HG03064 (cell line): ENCODE measurements around the gene TNFRSF13B.
A peak's percentile ranks its signal among the peaks of the same experiment; 100 is the strongest.
"Not testable (repeated sequence)": the region's sequence is repeated elsewhere in the genome, so short reads cannot be mapped to it uniquely, and the experiment has no call there.

Experiments
- ATAC-seq: cut with Tn5 transposase; IDR thresholded peaks from one replicate; pipeline ENCODE4 v1.9.1; 2021; ENCODE audit warnings: low read depth; ENCODE audit not compliant: unreplicated experiment

The TNFRSF13B gene

GRCh38 chr17:16987830-16988601 is 16.1 kb upstream of the TNFRSF13B start:
- ATAC-seq: peak; percentile 53

GRCh38 chr17:16987066-16987829 is 15.3 kb upstream of the TNFRSF13B start:
- no peak for ATAC-seq

- ATAC-seq: no peak
Measured at GRCh38 chr17:16986391-16986790, 14.5 kb upstream of the TNFRSF13B start.

GRCh38 chr17:16981928-16982327 is 10.0 kb upstream of the TNFRSF13B start:
- ATAC-seq: no peak

- peak; percentile 39 for ATAC-seq
Measured at GRCh38 chr17:16980813-16981731, 9.2 kb upstream of the TNFRSF13B start.

- no peak for ATAC-seq
Measured at GRCh38 chr17:16980061-16980460, 8.1 kb upstream of the TNFRSF13B start.

GRCh38 chr17:16979237-16979823 is 7.4 kb upstream of the TNFRSF13B start:
- not testable (repeated sequence) for ATAC-seq

- ATAC-seq: no peak
Measured at GRCh38 chr17:16977932-16978331, 6.0 kb upstream of the TNFRSF13B start.

GRCh38 chr17:16976725-16977550 is 5.0 kb upstream of the TNFRSF13B start:
- ATAC-seq: no peak

- ATAC-seq: no peak
Measured at GRCh38 chr17:16975744-16976625, 4.1 kb upstream of the TNFRSF13B start.

GRCh38 chr17:16975277-16975651 is 3.3 kb upstream of the TNFRSF13B start:
- no peak for ATAC-seq

GRCh38 chr17:16974569-16975276 is 2.8 kb upstream of the TNFRSF13B start:
- no peak for ATAC-seq

GRCh38 chr17:16973760-16974540 is 2.0 kb upstream of the TNFRSF13B start:
- no peak for ATAC-seq

GRCh38 chr17:16973043-16973442 is 1.1 kb upstream of the TNFRSF13B start:
- not testable (repeated sequence) for ATAC-seq

GRCh38 chr17:16972346-16972745 is 428 bp upstream of the TNFRSF13B start:
- ATAC-seq: no peak

GRCh38 chr17:16969931-16970906 is 1.7 kb downstream of the TNFRSF13B start:
- ATAC-seq: no peak
